Adipocyte (in vitro differentiated cells): ENCODE measurements around the gene CELF6.
"Not testable (repeated sequence)": the region's sequence is repeated elsewhere in the genome, so short reads cannot be mapped to it uniquely, and the experiment has no call there.

Experiments used
- DNase-seq: peaks from one replicate; pipeline ENCODE4 v3.0.0-alpha.2; 2015; ENCODE audit warnings: low read depth
- H3K27me3 ChIP-seq: replicated peaks from 2 replicates; pipeline ENCODE4 v1.7.0; 2013; ENCODE audit warnings: mild to moderate bottlenecking, low read length, moderate library complexity; ENCODE audit not compliant: control insufficient read depth, insufficient read depth
- H3K36me3 ChIP-seq: 2 replicates; pipeline ENCODE4 v1.7.0; 2013; ENCODE audit warnings: low read length, mild to moderate bottlenecking, moderate library complexity; ENCODE audit not compliant: control insufficient read depth, insufficient read depth, severe bottlenecking
- H3K4me1 ChIP-seq: 2 replicates; pipeline ENCODE4 v1.7.0; 2013; ENCODE audit warnings: mild to moderate bottlenecking, low read length, moderate library complexity; ENCODE audit not compliant: control insufficient read depth, insufficient read depth
- H3K4me3 ChIP-seq: 2 replicates; pipeline ENCODE4 v1.7.0; 2013; ENCODE audit warnings: mild to moderate bottlenecking, low read length, moderate library complexity
- H3K9ac ChIP-seq: 2 replicates; pipeline ENCODE4 v1.7.0; 2013; ENCODE audit warnings: mild to moderate bottlenecking, low read length, moderate library complexity
- H3K9me3 ChIP-seq: 2 replicates; pipeline ENCODE4 v1.7.0; 2013; ENCODE audit warnings: mild to moderate bottlenecking, low read length, moderate library complexity; ENCODE audit not compliant: control insufficient read depth

Gene CELF6

GRCh38 chr15:72285927-72286516 is 33.9 kb downstream of the CELF6 start:
- no peaks in the 10 kb centered on the region for H3K4me1 ChIP-seq
- H3K9me3 ChIP-seq: no peaks in the 10 kb centered on the region
- H3K4me3 ChIP-seq: no peak overlapping the region
- H3K27me3 ChIP-seq: peaks cover 7% of the 10 kb centered on the region
- no peak for DNase-seq
- no peaks in the 10 kb centered on the region for H3K36me3 ChIP-seq
- no peak overlapping the region for H3K9ac ChIP-seq

GRCh38 chr15:72285402-72285801 is 34.6 kb downstream of the CELF6 start:
- Histone ChIP-seq H3K4me3 (no peak overlapping the region), H3K9ac (no peak overlapping the region), H3K27me3 (peaks cover 3% of the 10 kb centered on the region), H3K9me3 (no peaks in the 10 kb centered on the region), H3K36me3 (no peaks in the 10 kb centered on the region), H3K4me1 (peaks cover 5% of the 10 kb centered on the region)
- DNase-seq: no peak

- Histone ChIP-seq H3K36me3 (no peaks in the 10 kb centered on the region), H3K4me3 (no peak overlapping the region), H3K9ac (no peak overlapping the region), H3K4me1 (peaks cover 8% of the 10 kb centered on the region), H3K27me3 (no peaks in the 10 kb centered on the region), H3K9me3 (no peaks in the 10 kb centered on the region)
- no peak for DNase-seq
These were observed 35.2 kb downstream of the CELF6 start for GRCh38 chr15:72284781-72285180.

GRCh38 chr15:72281713-72282112 is 38.2 kb downstream of the CELF6 start:
- Histone ChIP-seq H3K36me3 (no peaks in the 10 kb centered on the region), H3K9ac (no peak overlapping the region), H3K9me3 (no peaks in the 10 kb centered on the region), H3K27me3 (no peaks in the 10 kb centered on the region), H3K4me1 (peaks cover 8% of the 10 kb centered on the region), H3K4me3 (no peak overlapping the region)
- no peak for DNase-seq

GRCh38 chr15:72280751-72281150 is 39.2 kb downstream of the CELF6 start:
- H3K27me3 ChIP-seq: no peaks in the 10 kb centered on the region
- H3K9ac ChIP-seq: no peak overlapping the region
- H3K4me3 ChIP-seq: no peak overlapping the region
- H3K4me1 ChIP-seq: peaks cover 12% of the 10 kb centered on the region
- H3K36me3 ChIP-seq: no peaks in the 10 kb centered on the region
- DNase-seq: no peak
- no peaks in the 10 kb centered on the region for H3K9me3 ChIP-seq

- H3K4me3 ChIP-seq: no peak overlapping the region
- no peaks in the 10 kb centered on the region for H3K27me3 ChIP-seq
- no peak overlapping the region for H3K9ac ChIP-seq
- H3K36me3 ChIP-seq: no peaks in the 10 kb centered on the region
- peaks cover 12% of the 10 kb centered on the region for H3K4me1 ChIP-seq
- no peaks in the 10 kb centered on the region for H3K9me3 ChIP-seq
- no peak for DNase-seq
These were observed 41.2 kb downstream of the CELF6 start for GRCh38 chr15:72278737-72279136.

- no peaks in the 10 kb centered on the region for H3K9me3 ChIP-seq
- H3K36me3 ChIP-seq: no peaks in the 10 kb centered on the region
- H3K9ac ChIP-seq: no peak overlapping the region
- H3K4me3 ChIP-seq: no peak overlapping the region
- H3K4me1 ChIP-seq: peaks cover 22% of the 10 kb centered on the region
- H3K27me3 ChIP-seq: no peaks in the 10 kb centered on the region
- DNase-seq: no peak
These were observed 43.6 kb downstream of the CELF6 start for GRCh38 chr15:72276326-72276700.

GRCh38 chr15:72275635-72276325 is 44.2 kb downstream of the CELF6 start:
- peaks cover 26% of the 10 kb centered on the region for H3K4me1 ChIP-seq
- H3K27me3 ChIP-seq, H3K4me3 ChIP-seq, DNase-seq, H3K9me3 ChIP-seq, H3K36me3 ChIP-seq, H3K9ac ChIP-seq: not testable (repeated sequence)

GRCh38 chr15:72272997-72273352 is 47.0 kb downstream of the CELF6 start:
- DNase-seq: no peak
- no peaks in the 10 kb centered on the region for H3K9me3 ChIP-seq
- H3K27me3 ChIP-seq: no peaks in the 10 kb centered on the region
- peaks cover 27% of the 10 kb centered on the region for H3K4me1 ChIP-seq
- peaks cover 6% of the 10 kb centered on the region for H3K36me3 ChIP-seq
- peak overlapping the region; percentile 81 for H3K9ac ChIP-seq
- peak overlapping the region; percentile 82 for H3K4me3 ChIP-seq

GRCh38 chr15:72272213-72272996 is 47.6 kb downstream of the CELF6 start, which contains the start of gene PARP6:
PARP6 (minus strand) TSS chr15:72272554; CDS start chr15:72267477, 5,077 bp downstream.
- Histone ChIP-seq H3K4me1 (peaks cover 27% of the 10 kb centered on the region), H3K27me3 (no peaks in the 10 kb centered on the region), H3K9me3 (no peaks in the 10 kb centered on the region), H3K36me3 (peaks cover 10% of the 10 kb centered on the region), H3K4me3 (peak within 1 kb of the TSS; percentile 93), H3K9ac (peak within 1 kb of the TSS; percentile 96)
- DNase-seq: peak; percentile 99

- peak; percentile 52 for DNase-seq
- peak overlapping the region; percentile 96 for H3K9ac ChIP-seq
- H3K27me3 ChIP-seq: no peaks in the 10 kb centered on the region
- H3K9me3 ChIP-seq: no peaks in the 10 kb centered on the region
- peaks cover 15% of the 10 kb centered on the region for H3K36me3 ChIP-seq
- H3K4me1 ChIP-seq: peaks cover 27% of the 10 kb centered on the region
- peak overlapping the region; percentile 93 for H3K4me3 ChIP-seq
These were observed 48.1 kb downstream of the CELF6 start for GRCh38 chr15:72271895-72272212.
